Measurements from ENCODE around the gene AKAP14.

AKAP14 gene

DNA sequence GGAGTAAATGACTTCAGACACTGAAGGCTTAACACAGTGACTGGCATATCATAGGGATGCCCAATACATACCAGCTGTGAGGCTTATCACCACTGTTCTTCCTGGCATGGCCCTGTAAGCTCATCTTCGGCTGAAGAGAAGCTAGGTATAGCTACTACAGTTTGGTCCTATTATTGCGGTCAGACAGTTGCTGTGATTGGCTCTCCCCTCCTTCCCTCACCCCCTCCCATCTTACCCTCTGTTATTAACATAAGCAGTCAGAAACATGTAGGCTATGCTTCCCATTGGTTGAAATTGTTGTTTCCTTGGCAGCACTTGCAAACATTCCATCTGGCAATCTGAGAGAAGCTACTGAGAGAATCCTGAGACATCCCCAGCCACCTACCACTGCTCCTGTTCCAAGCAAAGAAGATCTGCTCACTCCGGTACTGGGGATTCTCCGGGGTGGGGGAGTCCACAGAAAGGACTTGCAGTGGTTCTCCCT lies at the start of gene AKAP14:
AKAP14 (plus strand) TSS at position 51 of the 484 bp plus-strand sequence. CDS start 7,331 bp downstream, outside the sequence.
- TF ChIP-seq EZH2phosphoT487 (IDR thresholded peaks at IDR 0.05; ENCODE audit: low read length) (no peak), EZH2 (optimal IDR thresholded peaks at IDR 0.05; ENCODE audit: low read depth, low read length) (no peak)
- TF ChIP-seq, protein P1, sequence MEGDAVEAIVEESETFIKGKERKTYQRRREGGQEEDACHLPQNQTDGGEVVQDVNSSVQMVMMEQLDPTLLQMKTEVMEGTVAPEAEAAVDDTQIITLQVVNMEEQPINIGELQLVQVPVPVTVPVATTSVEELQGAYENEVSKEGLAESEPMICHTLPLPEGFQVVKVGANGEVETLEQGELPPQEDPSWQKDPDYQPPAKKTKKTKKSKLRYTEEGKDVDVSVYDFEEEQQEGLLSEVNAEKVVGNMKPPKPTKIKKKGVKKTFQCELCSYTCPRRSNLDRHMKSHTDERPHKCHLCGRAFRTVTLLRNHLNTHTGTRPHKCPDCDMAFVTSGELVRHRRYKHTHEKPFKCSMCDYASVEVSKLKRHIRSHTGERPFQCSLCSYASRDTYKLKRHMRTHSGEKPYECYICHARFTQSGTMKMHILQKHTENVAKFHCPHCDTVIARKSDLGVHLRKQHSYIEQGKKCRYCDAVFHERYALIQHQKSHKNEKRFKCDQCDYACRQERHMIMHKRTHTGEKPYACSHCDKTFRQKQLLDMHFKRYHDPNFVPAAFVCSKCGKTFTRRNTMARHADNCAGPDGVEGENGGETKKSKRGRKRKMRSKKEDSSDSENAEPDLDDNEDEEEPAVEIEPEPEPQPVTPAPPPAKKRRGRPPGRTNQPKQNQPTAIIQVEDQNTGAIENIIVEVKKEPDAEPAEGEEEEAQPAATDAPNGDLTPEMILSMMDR (IDR thresholded peaks at IDR 0.05; ENCODE audit: low read length): no peak
- no peak within 1 kb of the TSS for H3K4me2 ChIP-seq (ENCODE audit: low read depth, low read length)
- no peaks in the 10 kb centered on the region for H3K9me2 ChIP-seq (replicated peaks; ENCODE audit: insufficient read depth, low read length)
- H3K27me3 ChIP-seq (replicated peaks; ENCODE audit: insufficient read depth, low read length): no peaks in the 10 kb centered on the region
- H3K36me3 ChIP-seq (replicated peaks; ENCODE audit: insufficient read depth, low read length): no peaks in the 10 kb centered on the region
- no peak within 1 kb of the TSS for H2AFZ ChIP-seq (ENCODE audit: low read length)
- H3K79me2 ChIP-seq (ENCODE audit: low read length): no peaks in the 10 kb centered on the region
- no peaks in the 10 kb centered on the region for H3K4me1 ChIP-seq (ENCODE audit: low read length)
- no peak within 1 kb of the TSS for H3K9ac ChIP-seq (ENCODE audit: low read length)
- no peak for DNase-seq
- no peak within 1 kb of the TSS for H3K27ac ChIP-seq (ENCODE audit: low read length)
- H3K4me3 ChIP-seq (ENCODE audit: low read length): no peak within 1 kb of the TSS
- H3K9me3 ChIP-seq (replicated peaks; ENCODE audit: insufficient read depth, low read length): no peaks in the 10 kb centered on the region
- H3F3A ChIP-seq (ENCODE audit: insufficient read depth, low read length): no peaks in the 10 kb centered on the region
- H4K20me1 ChIP-seq (ENCODE audit: insufficient read depth, low read length): no peaks in the 10 kb centered on the region

DNA sequence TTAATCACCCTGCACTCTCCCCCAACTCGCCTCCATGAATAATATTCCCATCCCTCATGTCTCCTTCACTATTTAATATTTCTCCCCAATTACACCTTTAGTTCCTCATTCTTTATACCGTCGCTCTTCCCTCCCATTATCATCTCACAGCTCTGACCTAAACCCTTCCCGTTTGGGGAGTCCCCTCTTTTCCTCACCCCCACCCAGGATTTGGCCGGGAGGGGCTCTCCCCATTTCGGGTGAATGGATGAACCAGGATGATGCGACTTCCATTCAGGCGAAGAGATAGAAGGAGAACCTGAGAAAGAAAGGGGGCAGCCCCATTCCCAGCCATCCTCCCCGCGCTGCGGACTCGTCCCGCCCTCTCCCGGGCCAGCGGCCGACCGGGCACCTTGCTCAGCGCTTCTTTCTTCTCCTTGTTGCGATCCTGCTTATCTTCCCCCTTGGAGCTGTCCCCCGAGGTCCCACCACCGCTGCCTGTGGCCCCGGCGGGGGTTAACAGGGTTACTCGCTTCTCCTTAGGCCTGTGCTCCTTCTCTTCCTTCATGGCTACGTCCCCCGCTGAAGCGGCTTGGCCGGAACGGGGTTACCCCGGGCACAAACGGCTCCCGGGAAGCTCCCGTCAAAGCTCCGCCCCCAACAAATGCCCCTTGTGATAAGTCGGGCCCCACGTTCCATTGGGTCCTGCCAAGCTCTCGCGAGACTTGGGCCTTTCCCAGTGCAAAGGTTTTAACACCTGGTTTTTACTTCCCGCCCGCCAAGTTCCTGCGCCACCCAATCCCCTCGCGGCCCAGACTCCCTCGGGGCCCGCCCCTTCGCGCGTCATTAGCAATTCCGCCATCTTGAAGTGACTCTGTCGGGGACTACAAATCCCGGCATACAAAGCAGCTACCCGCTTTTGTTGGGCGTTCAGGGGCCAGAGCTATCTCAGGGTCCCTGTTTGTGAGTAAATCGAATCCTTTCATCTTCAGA lies 43.0 kb upstream of the AKAP14 start, which contains the start of gene UPF3B:
UPF3B (minus strand) TSS at position 582 of the 972 bp plus-strand sequence; CDS start at position 547, 35 bp downstream.
- peak within 1 kb of the TSS; percentile 89 for H3K9ac ChIP-seq (ENCODE audit: low read length)
- no peaks in the 10 kb centered on the region for H3K4me1 ChIP-seq (ENCODE audit: low read length)
- H3K4me3 ChIP-seq (ENCODE audit: low read length): peak within 1 kb of the TSS; percentile 91

DNA sequence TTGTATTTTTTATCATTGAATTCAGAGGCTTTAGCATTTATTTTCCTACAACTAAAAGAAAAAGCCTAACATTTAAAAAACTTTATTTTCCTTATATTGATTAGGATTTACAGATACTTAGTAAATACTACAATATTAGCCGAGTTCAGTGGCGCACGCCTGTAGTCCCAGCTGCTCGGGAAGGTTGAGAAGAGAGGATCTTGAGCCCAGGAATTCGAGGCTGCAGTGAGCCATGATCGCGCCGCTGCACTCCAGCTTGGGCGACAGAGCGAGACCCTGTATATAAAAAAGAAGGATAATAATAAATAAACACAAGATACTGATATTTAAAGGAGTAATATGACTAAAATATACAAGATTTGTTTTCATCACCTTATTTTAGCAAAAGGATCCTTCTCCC lies 42.2 kb upstream of the AKAP14 start:
- Histone ChIP-seq H3K4me3 (ENCODE audit: low read length) (peak overlapping the region; percentile 49), H3K27ac (ENCODE audit: low read length) (no peak overlapping the region), H3K9me2 (replicated peaks; ENCODE audit: insufficient read depth, low read length) (no peaks in the 10 kb centered on the region), H2AFZ (ENCODE audit: low read length) (peak overlapping the region; percentile 43; the same call in 1 of the 2 replicates), H3K36me3 (replicated peaks; ENCODE audit: insufficient read depth, low read length) (no peaks in the 10 kb centered on the region; the same call in 1 of the 2 replicates), H3K79me2 (ENCODE audit: low read length) (peaks cover 21% of the 10 kb centered on the region), H3K9me3 (replicated peaks; ENCODE audit: insufficient read depth, low read length) (no peaks in the 10 kb centered on the region), H3F3A (ENCODE audit: insufficient read depth, low read length) (no peaks in the 10 kb centered on the region), H3K4me1 (ENCODE audit: low read length) (no peaks in the 10 kb centered on the region), H3K27me3 (replicated peaks; ENCODE audit: insufficient read depth, low read length) (no peaks in the 10 kb centered on the region), H3K9ac (ENCODE audit: low read length) (peak overlapping the region; percentile 30; the same call in 1 of the 2 replicates), H4K20me1 (ENCODE audit: insufficient read depth, low read length) (no peaks in the 10 kb centered on the region), H3K4me2 (ENCODE audit: low read depth, low read length) (peak overlapping the region; percentile 55)
- no peak for TF ChIP-seq EZH2phosphoT487 (IDR thresholded peaks at IDR 0.05; ENCODE audit: low read length)
- TF ChIP-seq, protein P1 (IDR thresholded peaks at IDR 0.05; ENCODE audit: low read length): no peak
- DNase-seq: no peak

More for the DNA sequence above, 43.0 kb upstream of the AKAP14 start, which contains the start of gene UPF3B:
- H3K4me2 ChIP-seq (ENCODE audit: low read depth, low read length): peak within 1 kb of the TSS; percentile 66
- no peaks in the 10 kb centered on the region for H3K27me3 ChIP-seq (replicated peaks; ENCODE audit: insufficient read depth, low read length)
- no peaks in the 10 kb centered on the region for H3F3A ChIP-seq (ENCODE audit: insufficient read depth, low read length)
- no peaks in the 10 kb centered on the region for H3K9me3 ChIP-seq (replicated peaks; ENCODE audit: insufficient read depth, low read length)
- H3K9me2 ChIP-seq (replicated peaks; ENCODE audit: insufficient read depth, low read length): no peaks in the 10 kb centered on the region
- H2AFZ ChIP-seq (ENCODE audit: low read length): peak within 1 kb of the TSS; percentile 75
- peak; percentile 98 for DNase-seq
- H3K36me3 ChIP-seq (replicated peaks; ENCODE audit: insufficient read depth, low read length): no peaks in the 10 kb centered on the region; the same call in 1 of the 2 replicates
- H4K20me1 ChIP-seq (ENCODE audit: insufficient read depth, low read length): no peaks in the 10 kb centered on the region
- H3K79me2 ChIP-seq (ENCODE audit: low read length): peaks cover 21% of the 10 kb centered on the region
- no peak for TF ChIP-seq EZH2phosphoT487 (IDR thresholded peaks at IDR 0.05; ENCODE audit: low read length)
- TF ChIP-seq, protein P1 (IDR thresholded peaks at IDR 0.05; ENCODE audit: low read length): no peak
- no peak for TF ChIP-seq EZH2 (optimal IDR thresholded peaks at IDR 0.05; ENCODE audit: low read depth, low read length)
- peak within 1 kb of the TSS; percentile 72; the same call in 1 of the 2 replicates for H3K27ac ChIP-seq (ENCODE audit: low read length)
